ENCODE data around the gene MAD1L1. TPM values are rescaled to one million over a fixed set of nuclear protein-coding genes. Genes with fewer than 3 reads are reported as not detected.

Gene MAD1L1
- total RNA-seq, 1 experiment from 2014 or later: 43.8 TPM

GRCh38 chr7:1798191-1798590, 434.6 kb downstream of the MAD1L1 start:
- peaks cover 36% of the 10 kb centered on the region for H3K27me3 Mint-ChIP-seq (ENCODE audit: low read depth)

More at GRCh38 chr7:1798191-1798590, 434.6 kb downstream of the MAD1L1 start:
- no peak for ATAC-seq
- Mint-ChIP-seq H3K9me3 (peaks cover 64% of the 10 kb centered on the region), H3K36me3 (peaks cover 44% of the 10 kb centered on the region), H3K4me1 (no peaks in the 10 kb centered on the region), H3K4me3 (no peak overlapping the region), H3K27ac (no peak overlapping the region)
- TF ChIP-seq ATF1 (CRISPR knock-in tag; IDR thresholded peaks at IDR 0.05) (no peak), TP53 (CRISPR knock-in tag; IDR thresholded peaks at IDR 0.05) (no peak), ZSCAN18 (CRISPR knock-in tag; IDR thresholded peaks at IDR 0.05) (no peak), ETV6 (CRISPR knock-in tag; IDR thresholded peaks at IDR 0.05) (no peak), JAZF1 (CRISPR knock-in tag; IDR thresholded peaks at IDR 0.05) (no peak), AR (CRISPR knock-in tag; IDR thresholded peaks at IDR 0.05) (no peak), ZNF121 (CRISPR knock-in tag; IDR thresholded peaks at IDR 0.05) (no peak), EMX1 (CRISPR knock-in tag; IDR thresholded peaks at IDR 0.05) (no peak), CBFB (CRISPR knock-in tag; IDR thresholded peaks at IDR 0.05; ENCODE audit: low read depth) (no peak), SOX15 (CRISPR knock-in tag; IDR thresholded peaks at IDR 0.05) (no peak), TEAD4 (CRISPR knock-in tag; IDR thresholded peaks at IDR 0.05) (no peak)
- TF ChIP-seq, protein P1, sequence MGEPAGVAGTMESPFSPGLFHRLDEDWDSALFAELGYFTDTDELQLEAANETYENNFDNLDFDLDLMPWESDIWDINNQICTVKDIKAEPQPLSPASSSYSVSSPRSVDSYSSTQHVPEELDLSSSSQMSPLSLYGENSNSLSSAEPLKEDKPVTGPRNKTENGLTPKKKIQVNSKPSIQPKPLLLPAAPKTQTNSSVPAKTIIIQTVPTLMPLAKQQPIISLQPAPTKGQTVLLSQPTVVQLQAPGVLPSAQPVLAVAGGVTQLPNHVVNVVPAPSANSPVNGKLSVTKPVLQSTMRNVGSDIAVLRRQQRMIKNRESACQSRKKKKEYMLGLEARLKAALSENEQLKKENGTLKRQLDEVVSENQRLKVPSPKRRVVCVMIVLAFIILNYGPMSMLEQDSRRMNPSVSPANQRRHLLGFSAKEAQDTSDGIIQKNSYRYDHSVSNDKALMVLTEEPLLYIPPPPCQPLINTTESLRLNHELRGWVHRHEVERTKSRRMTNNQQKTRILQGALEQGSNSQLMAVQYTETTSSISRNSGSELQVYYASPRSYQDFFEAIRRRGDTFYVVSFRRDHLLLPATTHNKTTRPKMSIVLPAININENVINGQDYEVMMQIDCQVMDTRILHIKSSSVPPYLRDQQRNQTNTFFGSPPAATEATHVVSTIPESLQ (CRISPR knock-in tag; IDR thresholded peaks at IDR 0.05): no peak
- TF ChIP-seq, protein P2, sequence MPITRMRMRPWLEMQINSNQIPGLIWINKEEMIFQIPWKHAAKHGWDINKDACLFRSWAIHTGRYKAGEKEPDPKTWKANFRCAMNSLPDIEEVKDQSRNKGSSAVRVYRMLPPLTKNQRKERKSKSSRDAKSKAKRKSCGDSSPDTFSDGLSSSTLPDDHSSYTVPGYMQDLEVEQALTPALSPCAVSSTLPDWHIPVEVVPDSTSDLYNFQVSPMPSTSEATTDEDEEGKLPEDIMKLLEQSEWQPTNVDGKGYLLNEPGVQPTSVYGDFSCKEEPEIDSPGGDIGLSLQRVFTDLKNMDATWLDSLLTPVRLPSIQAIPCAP (CRISPR knock-in tag; IDR thresholded peaks at IDR 0.05): no peak
- TF ChIP-seq, protein P3, sequence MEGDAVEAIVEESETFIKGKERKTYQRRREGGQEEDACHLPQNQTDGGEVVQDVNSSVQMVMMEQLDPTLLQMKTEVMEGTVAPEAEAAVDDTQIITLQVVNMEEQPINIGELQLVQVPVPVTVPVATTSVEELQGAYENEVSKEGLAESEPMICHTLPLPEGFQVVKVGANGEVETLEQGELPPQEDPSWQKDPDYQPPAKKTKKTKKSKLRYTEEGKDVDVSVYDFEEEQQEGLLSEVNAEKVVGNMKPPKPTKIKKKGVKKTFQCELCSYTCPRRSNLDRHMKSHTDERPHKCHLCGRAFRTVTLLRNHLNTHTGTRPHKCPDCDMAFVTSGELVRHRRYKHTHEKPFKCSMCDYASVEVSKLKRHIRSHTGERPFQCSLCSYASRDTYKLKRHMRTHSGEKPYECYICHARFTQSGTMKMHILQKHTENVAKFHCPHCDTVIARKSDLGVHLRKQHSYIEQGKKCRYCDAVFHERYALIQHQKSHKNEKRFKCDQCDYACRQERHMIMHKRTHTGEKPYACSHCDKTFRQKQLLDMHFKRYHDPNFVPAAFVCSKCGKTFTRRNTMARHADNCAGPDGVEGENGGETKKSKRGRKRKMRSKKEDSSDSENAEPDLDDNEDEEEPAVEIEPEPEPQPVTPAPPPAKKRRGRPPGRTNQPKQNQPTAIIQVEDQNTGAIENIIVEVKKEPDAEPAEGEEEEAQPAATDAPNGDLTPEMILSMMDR (IDR thresholded peaks at IDR 0.05): no peak
- TF ChIP-seq, protein P4, sequence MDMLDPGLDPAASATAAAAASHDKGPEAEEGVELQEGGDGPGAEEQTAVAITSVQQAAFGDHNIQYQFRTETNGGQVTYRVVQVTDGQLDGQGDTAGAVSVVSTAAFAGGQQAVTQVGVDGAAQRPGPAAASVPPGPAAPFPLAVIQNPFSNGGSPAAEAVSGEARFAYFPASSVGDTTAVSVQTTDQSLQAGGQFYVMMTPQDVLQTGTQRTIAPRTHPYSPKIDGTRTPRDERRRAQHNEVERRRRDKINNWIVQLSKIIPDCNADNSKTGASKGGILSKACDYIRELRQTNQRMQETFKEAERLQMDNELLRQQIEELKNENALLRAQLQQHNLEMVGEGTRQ (CRISPR knock-in tag; IDR thresholded peaks at IDR 0.05): no peak
- ChIA-PET CTCF (interaction anchor here (0.6 kb wide), 1 partner anchor 214 kb away, joined by 8 read pairs; no protein-coding TSS in a partner anchor), POLR2A (no interaction called here)
- DNase-seq (ENCODE audit: low spot score): no peak
